ENCODE results near the gene CFAP221.
A peak's percentile ranks its signal among the peaks of the same experiment; 100 is the strongest.

Gene CFAP221

DNA sequence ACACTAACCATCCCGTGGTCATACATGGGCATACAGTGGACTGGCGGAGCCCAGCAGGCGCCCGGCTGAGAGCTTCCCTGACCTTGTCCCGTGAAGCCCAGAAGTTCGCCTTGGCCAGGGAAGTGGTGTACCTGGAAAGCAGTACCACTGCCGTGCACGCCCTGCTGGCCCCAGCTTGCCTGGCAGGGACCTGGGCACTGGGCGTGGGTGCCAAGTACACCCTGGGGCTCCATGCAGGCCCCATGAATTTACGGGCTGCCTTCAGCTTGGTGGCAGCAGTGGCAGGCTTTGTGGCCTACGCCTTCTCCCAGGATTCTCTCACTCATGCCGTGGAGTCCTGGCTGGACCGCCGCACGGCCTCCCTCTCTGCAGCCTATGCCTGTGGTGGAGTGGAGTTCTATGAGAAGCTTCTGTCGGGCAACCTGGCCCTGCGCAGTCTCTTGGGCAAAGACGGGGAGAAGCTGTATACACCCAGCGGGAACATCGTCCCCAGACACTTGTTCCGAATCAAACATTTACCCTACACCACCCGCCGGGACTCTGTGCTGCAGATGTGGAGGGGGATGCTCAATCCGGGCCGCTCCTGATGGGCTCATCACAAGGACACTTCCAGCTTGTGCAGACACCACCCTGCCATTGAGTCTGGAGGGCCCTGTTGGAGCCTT lies 137.1 kb downstream of the CFAP221 start:
- DNase-seq (ENCODE audit: low spot score): no peak

DNA sequence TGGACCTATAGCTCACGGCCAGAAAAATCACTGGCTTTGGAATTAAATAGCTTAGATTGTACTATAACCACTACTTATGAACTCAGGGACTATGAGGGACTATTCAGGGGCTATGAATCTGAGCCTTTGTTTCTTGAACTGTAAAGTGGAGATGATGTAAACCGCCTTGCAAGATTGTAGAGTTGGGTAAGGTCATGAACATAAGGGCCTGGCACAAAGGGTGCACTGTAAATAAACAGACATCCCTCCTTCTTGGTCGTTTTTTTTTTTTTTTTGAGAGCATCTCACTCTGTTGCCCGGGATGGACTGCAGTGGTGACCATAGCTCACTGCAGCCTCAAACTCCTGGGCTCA lies 137.6 kb downstream of the CFAP221 start:
- DNase-seq (ENCODE audit: low spot score): no peak

DNA sequence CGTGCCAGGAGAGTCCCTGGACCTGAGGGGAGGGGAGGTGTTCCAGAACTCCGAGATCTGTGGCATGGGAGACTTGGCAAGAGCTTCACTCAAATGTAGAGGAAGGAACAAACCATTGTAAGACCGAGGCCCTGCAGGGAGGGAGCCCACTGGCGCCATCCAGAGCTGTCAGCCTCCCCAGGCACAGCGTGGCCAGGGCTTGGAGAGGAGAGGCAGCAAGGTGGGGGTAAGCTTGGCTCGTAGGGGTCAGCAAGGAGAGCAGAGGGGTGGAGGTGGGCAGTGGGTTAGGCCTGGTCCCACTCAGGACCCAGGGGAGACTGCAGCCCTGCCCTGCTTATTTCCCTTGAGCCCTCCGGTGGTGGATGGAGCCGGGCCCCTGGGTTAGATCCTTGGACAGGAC lies 138.3 kb downstream of the CFAP221 start:
- no peak for DNase-seq (ENCODE audit: low spot score)

DNA sequence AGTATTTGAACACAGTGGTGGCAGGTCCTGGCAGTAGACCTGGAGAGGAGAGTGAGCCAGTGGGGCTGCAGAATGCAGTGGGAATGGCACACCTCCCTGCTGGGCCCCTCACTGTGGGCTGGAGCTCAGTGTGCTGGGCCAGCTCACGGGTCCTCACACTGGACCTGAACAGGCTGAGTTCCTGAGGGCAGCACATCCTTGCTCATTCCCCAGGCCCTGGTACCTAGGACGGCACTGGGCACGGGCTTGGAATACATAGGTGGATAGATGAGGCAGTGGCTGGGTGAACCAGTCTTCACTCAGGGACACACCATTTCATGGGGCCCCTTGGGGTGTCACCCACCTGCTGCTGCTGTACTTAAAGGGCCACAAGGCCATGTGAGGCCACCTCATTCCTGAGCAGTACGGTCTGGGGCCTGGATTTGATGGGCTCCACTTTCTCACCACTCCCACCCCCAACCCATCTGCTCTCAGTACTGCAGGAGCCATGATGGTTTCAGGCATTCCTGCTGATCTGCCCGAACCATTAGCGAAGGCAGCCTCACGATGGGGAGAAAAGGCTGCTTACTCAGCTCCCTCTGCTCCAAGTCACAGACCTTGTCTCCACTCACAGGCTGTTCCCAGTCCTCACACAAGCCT lies 138.9 kb downstream of the CFAP221 start:
- no peak for DNase-seq (ENCODE audit: low spot score)

DNA sequence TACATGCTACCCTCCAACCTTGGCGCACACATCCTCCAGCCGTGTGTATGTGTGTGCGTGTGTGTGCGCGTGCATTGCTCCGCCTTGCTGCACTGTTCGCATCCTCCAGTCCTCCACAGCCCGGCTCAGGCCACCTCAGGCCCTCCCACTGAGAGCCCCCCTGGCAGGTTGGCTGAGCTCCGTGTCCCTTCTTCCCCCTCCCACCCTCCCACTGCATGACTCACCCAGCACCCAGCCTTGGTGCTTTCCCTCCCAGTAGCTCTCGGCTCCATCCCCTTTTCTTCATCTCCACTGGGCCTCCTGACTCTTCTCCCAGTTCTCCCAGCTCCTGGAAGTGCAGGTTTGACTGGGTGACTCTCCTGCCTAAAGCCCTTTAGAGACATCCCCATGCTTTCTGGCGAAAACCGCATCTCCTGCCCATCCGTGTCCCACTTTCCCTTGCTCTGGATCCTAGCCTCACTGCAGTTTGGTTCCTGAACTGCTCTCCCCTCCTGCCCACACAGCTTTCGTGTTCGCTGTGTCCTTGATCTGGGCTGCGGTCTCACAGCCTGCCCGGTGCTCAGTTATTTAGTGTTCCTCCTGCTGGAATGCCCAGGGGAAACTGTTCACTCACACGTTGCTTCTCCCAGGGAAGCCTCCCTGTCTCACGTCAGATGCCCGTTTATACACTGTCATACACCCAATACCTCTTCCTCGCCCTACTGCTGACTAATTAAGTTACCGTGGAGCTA lies 139.6 kb downstream of the CFAP221 start:
- no peak for DNase-seq (ENCODE audit: low spot score)

DNA sequence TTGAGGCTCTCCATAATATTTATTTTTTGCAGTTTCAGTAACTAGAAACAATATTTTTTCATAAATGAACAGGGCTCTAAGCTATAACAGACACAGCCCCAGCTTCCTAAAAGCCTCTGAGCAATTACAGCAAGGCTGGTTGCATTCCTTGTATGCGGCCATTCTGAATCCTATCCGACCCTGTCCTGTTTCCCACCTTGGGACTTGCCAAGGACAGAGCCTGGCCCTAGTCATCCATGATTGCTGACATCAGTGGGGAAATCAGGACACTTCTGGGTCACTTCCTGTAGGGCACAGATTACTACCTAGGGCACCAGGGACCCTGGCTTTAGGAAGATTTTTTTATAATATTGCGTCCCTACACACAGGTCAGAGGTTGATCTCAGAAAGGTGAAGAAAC lies 140.3 kb downstream of the CFAP221 start:
- DNase-seq (ENCODE audit: low spot score): no peak

DNA sequence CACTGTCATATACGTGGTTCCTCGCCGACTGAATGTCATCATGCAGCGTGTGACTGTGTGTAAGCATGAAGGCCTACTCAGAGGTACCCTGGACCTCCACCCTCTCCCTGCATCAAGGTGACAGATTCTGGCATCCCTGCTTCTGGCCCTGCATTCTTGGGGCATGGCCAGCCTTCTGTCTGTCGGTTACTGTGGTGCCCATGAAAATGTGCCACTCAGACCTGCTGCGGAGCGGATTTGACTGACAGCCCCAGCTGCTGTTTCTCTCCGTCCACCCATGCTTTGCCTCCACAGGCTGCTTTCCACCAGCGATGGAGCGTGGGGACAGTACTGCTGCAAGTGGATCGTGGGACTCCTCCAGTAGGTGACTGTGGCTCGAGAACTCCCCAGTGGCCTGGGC lies 144.4 kb downstream of the CFAP221 start:
- DNase-seq (ENCODE audit: low spot score): no peak

DNA sequence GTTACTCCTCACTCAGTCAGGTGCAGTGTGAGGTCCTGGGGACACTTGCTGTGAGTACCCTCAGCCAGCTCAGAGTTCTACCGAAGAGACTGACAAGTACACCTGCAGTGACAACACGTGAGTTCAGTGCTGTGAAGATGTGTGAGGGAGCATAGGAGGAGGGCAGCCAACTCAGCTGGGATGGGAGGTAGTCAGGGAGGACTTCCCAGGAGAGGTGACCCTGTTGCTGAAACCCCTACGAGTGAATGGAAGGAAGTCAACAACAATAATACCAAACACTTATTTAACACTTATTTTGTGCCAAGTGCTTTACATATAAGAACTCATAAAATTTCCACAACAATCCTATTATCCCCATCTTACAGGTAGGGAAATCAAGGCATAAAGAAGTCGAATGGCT lies 145.0 kb downstream of the CFAP221 start:
- no peak for DNase-seq (ENCODE audit: low spot score)

DNA sequence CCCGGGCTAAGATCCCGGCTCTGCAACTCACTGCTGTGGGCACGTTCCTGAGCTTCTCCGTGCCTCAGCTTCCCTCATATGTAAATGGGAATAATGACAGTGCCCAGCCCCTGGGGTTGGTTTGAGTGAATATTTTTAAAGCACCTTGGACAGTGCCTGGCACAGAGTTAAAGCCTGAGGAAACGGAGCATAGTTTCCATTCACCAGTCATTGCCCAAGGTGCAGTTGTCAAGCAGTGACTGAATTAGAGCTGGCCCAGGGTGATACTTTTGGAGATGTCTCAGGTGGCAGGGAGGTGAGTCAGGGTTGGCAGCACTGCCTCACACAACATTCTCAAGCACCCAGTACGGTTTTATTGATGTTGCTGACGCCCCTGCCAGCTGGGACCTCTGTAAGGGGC lies 146.9 kb downstream of the CFAP221 start:
- DNase-seq (ENCODE audit: low spot score): no peak

DNA sequence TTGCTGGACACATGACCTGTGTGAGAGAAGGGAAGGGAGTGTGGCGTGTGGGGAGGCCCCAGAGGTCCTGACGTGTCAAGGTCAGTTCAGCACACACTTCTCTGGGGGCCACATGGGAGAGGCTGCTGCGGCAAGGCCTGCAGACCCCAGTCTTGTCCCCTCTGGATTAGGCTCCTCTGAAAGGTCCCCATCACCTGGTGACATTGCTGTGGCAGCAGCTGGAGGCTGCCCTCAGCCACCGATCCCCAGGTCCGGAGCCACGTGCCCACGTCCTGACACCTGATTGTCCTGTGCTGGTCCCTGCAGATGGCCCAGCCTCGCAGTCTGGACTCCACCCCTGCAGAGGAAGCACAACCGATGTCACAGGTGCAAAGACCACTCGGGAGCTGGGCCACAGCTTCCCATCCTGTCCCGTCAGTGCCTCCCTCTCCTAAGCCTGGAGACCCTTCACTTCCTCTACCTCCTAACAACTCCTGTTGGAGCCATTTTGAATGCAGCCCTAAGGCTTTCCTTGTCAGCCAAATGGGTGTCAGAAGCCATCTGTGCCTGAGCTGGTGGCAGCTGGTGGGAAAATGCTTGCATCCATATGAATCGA lies 147.5 kb downstream of the CFAP221 start:
- DNase-seq (ENCODE audit: low spot score): no peak

DNA sequence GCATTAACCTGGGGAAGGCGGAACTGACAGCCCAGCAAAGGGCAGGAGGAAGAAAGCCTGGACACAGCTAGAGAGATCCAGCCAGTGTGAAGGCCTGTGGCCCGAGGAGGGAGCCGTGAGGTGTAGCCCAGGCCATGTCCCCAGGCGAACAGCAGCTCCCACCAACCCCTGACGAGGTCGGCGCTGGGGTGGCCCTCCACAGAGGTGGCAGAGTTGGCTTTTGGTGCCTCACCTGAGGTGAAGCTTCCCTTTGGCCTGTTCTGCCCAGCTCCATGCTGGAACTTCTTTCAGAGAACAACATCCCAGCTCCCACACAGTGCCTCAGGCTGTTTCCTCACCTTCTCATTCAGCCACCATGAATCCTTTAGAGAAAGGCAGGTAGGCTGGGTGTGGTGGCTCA lies 148.1 kb downstream of the CFAP221 start:
- no peak for DNase-seq (ENCODE audit: low spot score)

DNA sequence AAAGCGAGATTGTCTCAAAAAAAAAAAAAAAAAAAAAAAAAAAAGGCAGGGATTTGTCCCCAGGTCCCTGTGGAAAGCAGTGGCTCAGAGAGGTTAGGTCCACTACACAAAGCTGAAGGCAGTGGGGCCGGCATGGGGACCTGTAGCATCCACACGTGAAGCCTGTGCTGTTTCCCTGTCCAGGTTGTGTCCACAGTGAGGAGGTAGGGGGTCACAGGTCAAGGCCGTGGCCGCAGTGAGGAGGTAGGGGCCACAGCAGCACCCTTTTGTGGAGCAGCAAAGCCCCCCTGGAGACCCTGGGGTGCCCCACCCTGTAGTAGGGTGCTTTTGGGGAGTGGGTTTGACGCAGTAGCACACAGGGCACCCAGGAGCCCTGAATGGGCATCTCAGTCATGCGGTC lies 148.7 kb downstream of the CFAP221 start:
- no peak for DNase-seq (ENCODE audit: low spot score)

DNA sequence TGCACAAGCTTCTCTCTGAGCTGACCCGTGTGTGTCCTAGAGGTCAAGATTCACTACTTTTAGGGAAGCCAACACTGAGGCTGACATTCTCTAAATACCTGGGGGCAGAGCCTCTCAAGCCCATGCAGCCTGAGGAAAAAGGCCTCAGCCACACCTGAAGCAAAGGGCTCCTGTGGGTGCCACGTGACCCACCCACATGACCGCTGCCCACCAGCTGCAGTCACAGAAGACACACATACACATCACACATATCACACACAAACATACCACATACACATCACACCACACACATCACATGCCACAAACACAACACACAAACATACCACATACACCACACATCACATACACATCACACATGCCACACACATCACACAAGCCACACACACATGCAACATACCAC lies 149.3 kb downstream of the CFAP221 start:
- no peak for DNase-seq (ENCODE audit: low spot score)

DNA sequence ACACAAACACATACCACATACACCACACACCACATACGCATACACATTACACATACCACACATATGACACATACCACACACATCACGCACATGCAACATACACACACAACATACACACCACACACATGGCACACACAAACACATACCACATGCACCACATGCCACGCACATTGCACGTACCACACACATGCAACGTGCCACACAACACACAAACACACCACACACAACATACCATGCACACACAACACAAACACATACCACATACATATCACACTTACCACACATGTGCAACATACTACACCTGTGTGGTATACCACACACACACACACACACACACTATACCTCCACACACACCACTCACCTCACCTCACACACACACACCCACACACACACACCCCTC lies 149.7 kb downstream of the CFAP221 start:
- DNase-seq (ENCODE audit: low spot score): no peak

DNA sequence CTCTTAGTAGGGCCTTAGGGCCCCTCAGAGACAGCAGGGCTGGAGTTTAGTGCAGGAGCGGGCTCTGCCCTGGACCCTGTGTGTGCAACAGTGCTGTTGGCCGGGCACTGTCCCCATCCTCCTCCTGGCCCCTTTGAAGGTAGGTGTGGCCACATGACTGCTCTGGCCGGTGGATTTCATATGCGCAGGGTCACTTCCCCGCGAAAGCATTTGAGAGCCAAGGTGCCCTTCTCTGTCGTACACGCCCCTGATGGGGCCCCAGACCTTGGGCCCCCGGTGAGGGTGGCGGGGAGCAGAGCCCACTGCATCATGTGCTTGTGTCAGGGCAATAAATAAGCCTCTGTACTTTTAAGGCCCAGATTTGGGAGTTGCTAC lies 150.2 kb downstream of the CFAP221 start:
- no peak for DNase-seq (ENCODE audit: low spot score)

DNA sequence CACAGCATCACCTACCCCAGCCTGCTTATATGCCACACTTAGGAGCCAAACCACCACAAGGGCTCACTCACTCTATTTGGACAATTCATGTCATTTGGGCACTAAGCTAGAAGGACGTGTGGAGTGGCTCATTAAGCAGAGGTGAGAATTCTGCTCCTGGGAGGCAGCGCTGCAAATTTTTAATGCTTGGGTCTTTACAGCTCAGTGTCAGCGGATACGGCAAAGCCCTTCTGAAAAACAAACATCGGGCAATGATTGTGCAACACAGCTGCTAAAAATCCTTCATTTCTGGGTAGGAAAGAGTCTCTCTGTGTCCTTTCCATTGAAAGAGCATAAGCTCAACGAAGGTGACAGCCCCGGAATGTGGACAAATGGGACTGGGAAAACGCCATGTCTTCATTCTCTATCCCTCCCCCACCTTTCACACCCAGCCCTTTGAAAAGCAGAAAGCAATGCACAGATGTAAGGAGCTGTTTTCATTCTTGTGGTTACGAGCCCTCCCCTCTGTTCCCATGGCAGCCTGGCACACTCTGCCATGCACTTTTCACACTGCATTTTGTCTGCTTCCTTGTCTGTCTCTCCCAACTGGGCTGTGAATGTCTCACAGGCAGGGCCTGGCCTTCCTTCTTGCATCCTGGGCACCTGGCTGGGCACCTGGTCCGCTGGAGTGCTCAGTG lies 150.7 kb downstream of the CFAP221 start:
- DNase-seq (ENCODE audit: low spot score): peak; percentile 40

DNA sequence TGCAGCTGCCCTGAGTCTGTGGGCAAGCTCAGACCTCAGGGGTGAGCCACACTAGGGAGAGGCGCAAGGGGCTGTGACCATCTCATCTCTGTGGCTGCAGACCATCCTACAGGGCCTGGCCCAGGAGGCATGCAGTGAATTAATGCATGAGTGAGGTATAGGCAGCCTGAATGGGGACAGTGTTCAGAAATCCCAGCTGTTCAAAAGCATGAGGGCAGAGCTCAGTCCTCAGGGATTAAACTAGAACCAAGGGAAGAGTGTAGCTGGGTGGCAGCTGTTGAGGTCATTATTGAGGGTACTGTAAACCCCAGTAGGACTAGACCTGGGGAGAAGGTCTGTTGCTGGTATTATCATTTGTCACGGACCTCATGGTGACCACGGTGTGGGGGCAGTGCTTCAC lies 151.8 kb downstream of the CFAP221 start:
- DNase-seq (ENCODE audit: low spot score): no peak

DNA sequence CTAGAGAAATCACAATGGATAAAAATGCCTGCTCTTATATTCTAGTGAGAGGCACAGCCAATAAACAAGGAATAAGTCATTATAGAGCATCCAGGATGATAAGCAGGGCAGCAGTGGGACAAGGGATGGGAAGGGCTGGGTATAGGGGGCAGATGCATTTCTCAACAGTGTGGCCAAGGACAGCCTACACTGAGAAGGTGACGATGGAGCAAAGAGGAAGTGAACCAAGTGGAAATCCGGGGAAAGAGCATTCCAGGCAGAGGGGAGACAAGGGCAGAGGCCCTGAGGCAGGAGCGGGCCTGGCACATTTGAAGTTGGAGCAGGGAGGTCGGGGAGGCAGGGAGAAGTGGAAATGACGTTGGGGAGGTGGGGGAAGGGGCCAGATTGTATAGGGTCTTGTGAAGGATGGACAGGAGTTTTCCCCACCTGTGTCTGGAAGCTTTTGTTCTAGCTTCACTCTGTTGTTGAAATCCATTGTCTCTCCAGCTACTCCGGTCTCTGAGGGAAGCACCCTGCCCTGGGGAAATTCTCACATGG lies 152.3 kb downstream of the CFAP221 start:
- DNase-seq (ENCODE audit: low spot score): no peak

DNA sequence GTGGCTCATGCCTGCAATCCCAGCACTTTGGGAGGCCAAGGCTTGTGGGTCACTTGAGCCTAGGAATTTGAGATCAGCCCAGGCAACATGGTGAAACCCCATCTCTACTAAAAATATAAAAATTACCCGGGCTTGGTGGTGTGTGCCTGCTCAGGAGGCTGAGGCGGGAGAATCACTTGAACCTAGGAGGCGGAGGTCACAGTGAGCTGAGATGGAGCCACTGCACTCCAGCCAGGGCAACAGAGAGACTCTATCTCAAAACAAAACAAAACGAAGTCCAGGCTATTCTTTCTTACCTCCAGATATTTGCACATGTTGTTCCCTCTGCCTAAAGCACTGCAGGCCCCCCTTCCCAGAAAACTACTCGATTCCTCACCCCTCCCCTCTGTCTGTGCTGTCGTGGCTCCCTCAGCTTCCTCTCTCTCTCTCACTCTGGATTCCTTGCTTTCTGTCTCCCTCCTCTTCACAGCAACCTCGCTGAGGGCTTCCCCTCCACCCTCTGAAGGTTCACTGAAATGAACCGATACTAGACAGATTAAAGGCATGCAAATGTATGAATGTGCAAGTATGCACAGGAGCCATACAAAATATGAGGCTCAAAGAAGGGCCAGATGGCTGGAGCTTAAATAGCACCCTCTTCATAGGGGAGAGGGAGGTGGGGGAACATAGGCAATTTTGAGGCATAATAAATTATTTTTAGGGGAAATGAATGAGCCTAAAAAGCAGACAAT lies 153.2 kb downstream of the CFAP221 start:
- no peak for DNase-seq (ENCODE audit: low spot score)

DNA sequence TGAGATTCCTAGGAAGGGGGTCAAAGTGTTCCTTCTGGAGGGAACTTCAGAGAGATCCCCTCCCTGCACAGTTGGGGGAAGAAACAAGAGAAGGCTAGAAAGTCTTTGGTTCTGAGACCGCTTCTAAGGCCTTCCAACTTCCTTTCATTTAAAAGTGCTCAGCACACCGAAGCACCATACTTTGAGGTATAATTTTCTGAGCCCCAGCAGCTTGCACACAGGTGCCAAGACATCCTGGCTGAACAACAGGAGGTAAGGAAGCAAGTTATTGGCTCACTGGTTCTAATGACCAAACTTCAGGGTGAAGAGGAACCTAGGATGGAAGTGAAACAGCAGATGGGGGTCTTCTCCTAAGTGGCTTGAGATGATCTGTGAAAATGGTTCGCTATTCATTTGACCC lies 154.0 kb downstream of the CFAP221 start:
- no peak for DNase-seq (ENCODE audit: low spot score)

DNA sequence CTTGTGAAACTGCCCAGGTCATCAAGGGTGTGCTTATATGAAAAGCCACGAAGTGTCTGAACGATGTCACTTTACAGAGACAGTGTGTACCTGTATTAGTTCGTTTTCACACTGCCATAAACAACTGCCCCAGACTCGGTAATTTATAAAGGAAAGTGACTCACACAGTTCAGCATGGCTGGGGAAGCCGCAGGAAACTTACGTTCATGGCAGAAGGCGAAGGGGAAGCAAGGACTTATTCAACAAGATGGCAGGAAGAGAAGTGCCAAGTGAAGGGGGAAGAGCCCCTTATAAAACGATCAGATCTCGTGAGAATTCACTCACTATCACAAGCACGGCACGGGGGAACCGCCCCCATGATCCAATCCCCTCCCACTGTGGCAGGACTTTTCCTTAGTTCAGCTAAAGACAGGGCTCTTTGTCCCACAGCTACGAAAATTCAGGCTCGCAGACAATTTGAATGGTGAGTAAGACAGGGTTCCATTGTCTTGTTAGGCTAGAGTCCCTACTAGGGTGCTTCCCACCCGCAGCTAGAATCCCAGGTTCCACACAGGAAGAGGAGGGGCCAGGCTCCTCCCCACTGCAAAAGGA lies 154.9 kb downstream of the CFAP221 start:
- no peak for DNase-seq (ENCODE audit: low spot score)
